A549 (cell line): ENCODE results near the gene TNPO3. TPM values are rescaled to one million over a fixed set of nuclear protein-coding genes. Genes with fewer than 3 reads are reported as not detected.
A peak's percentile ranks its signal among the peaks of the same experiment; 100 is the strongest.

Source experiments
- ATAC-seq, 2 experiments: fragments of 200-7000 bp in 1 of 2; fragments of >200 bp in 1 of 2; cut with Nextera tagmentation in 1 of 2; cut with Tn5 transposase in 1 of 2; 3 replicates each; pipeline versions ENCODE4 v1.8.0 to v1.9.1; 2018 to 2020; ENCODE audit warnings: mild to moderate bottlenecking in 1 of 2, moderate library complexity in 1 of 2
- CTCF ChIA-PET: fragments of 300-600 bp; sonication (Branson Sonifier 250); formaldehyde crosslinking; extraction: SDS; loops from one replicate; lab custom pipeline; 2021; ENCODE audit warnings: antibody characterized with exemption, inconsistent platforms; lab: Yijun Ruan, JAX
- POLR2A ChIA-PET: fragments of 350-600 bp; formaldehyde crosslinking; extraction: SDS; loops from one replicate; lab custom pipeline; 2021; ENCODE audit warnings: antibody characterized with exemption, inconsistent platforms; lab: Yijun Ruan, JAX
- DNase-seq, 2 experiments: peaks; one replicate each; pipeline versions ENCODE4 v3.0.0 to v3.0.0-alpha.2; 2011 to 2016; ENCODE audit warnings: low read depth in 1 of 2, low spot score in 1 of 2
- FAIRE-seq: peaks from 2 replicates; lab custom pipeline; 2011; peaks lifted over from hg19 to GRCh38; lab: Jason Lieb, UNC
- H3K27ac ChIP-seq, 2 experiments: fragments of >200 bp; sonication (Bioruptor Twin); formaldehyde crosslinking; 3 replicates each; pipeline ENCODE4 v1.5.1; 2016 to 2017
- H3K4me1 ChIP-seq: fragments of >200 bp; sonication (Bioruptor Twin); formaldehyde crosslinking; 3 replicates; pipeline ENCODE4 v1.6.1; 2016
- H3K4me2 ChIP-seq: fragments of >200 bp; sonication (Bioruptor Twin); formaldehyde crosslinking; 3 replicates; pipeline ENCODE4 v1.6.1; 2016
- H3K4me3 ChIP-seq: fragments of >200 bp; sonication (Bioruptor Twin); formaldehyde crosslinking; 3 replicates; pipeline ENCODE4 v1.5.1; 2016
- H3K9me3 ChIP-seq: fragments of >200 bp; sonication (Bioruptor Twin); formaldehyde crosslinking; 3 replicates; pipeline ENCODE4 v1.6.1; 2016
- CBX2 ChIP-seq: fragments of 200-600 bp; sonication (generic); IDR thresholded peaks from 2 replicates; pipeline ENCODE4 v1.6.1; 2016; ENCODE audit warnings: low read depth, mild to moderate bottlenecking, borderline replicate concordance
- CEBPB ChIP-seq, 2 experiments: fragments of >200 bp in 1 of 2; sonication (Bioruptor Twin) in 1 of 2; formaldehyde crosslinking in 1 of 2; IDR thresholded peaks; 2 replicates each; pipeline ENCODE4 v1.6.1; 2012 to 2016
- CHD4 ChIP-seq: fragments of 200-600 bp; sonication (generic); IDR thresholded peaks from 2 replicates; pipeline ENCODE4 v1.6.1; 2016; ENCODE audit warnings: antibody characterized with exemption, mild to moderate bottlenecking, borderline replicate concordance
- CTCF ChIP-seq: fragments of >200 bp; sonication (Bioruptor Twin); formaldehyde crosslinking; IDR thresholded peaks from 3 replicates; pipeline ENCODE4 v1.5.1; 2016
- EHF ChIP-seq: fragments of 250-450 bp; sonication (Bioruptor Pico); IDR thresholded peaks from 2 replicates; pipeline ENCODE4 v1.5.0; 2020; ENCODE audit warnings: mild to moderate bottlenecking
- FOSL2 ChIP-seq, 2 experiments: fragments of 450-650 bp in 1 of 2; fragments of >200 bp in 1 of 2; sonication (Bioruptor Twin) in 1 of 2; formaldehyde crosslinking; IDR thresholded peaks; 2 replicates each; pipeline versions ENCODE4 v1.5.0 to v1.6.1; 2016 to 2020; ENCODE audit warnings: mild to moderate bottlenecking in 1 of 2, moderate library complexity in 1 of 2
- HOXA7 ChIP-seq: fragments of 250-450 bp; sonication (Bioruptor Pico); IDR thresholded peaks from 2 replicates; pipeline ENCODE4 v1.5.0; 2020; ENCODE audit warnings: mild to moderate bottlenecking, moderate library complexity
- JUN ChIP-seq, 2 experiments: fragments of >200 bp; sonication (Bioruptor Twin); formaldehyde crosslinking; IDR thresholded peaks; 2 replicates in 1 of 2; 3 replicates in 1 of 2; pipeline ENCODE4 v1.6.1; 2016 to 2017
- KDM5A ChIP-seq: fragments of 200-600 bp; sonication (generic); IDR thresholded peaks from 2 replicates; pipeline ENCODE4 v1.6.1; 2016; ENCODE audit warnings: antibody characterized with exemption, mild to moderate bottlenecking
- MAFK ChIP-seq: fragments of 450-650 bp; IDR thresholded peaks from 2 replicates; pipeline ENCODE4 v1.6.1; 2014; ENCODE audit not compliant: partially characterized antibody
- MAX ChIP-seq: IDR thresholded peaks from 2 replicates; pipeline ENCODE4 v1.6.1; 2012
- MYC ChIP-seq: IDR thresholded peaks from 2 replicates; pipeline ENCODE4 v1.6.1; 2012; ENCODE audit warnings: mild to moderate bottlenecking, inconsistent platforms, low read length, improper control_type of control experiment, borderline replicate concordance
- NFE2L2 ChIP-seq: fragments of 150-350 bp; conservative IDR thresholded peaks from 2 replicates; pipeline ENCODE4 v1.6.1; 2014; ENCODE audit warnings: low read length
- NPAS2 ChIP-seq: fragments of 250-450 bp; sonication (Bioruptor Pico); IDR thresholded peaks from 2 replicates; pipeline ENCODE4 v1.8.0; 2022; ENCODE audit warnings: mild to moderate bottlenecking, moderate library complexity, borderline replicate concordance
- RAD21 ChIP-seq, 2 experiments: fragments of >200 bp in 1 of 2; sonication (Bioruptor Twin) in 1 of 2; formaldehyde crosslinking in 1 of 2; IDR thresholded peaks in 1 of 2; conservative IDR thresholded peaks in 1 of 2; 2 replicates in 1 of 2; 3 replicates in 1 of 2; pipeline ENCODE4 v1.6.1; 2012 to 2018; ENCODE audit warnings: inconsistent platforms in 1 of 2
- RARB ChIP-seq: fragments of 250-450 bp; sonication (Bioruptor Pico); IDR thresholded peaks from 2 replicates; pipeline ENCODE4 v1.8.0; 2021; ENCODE audit warnings: mild to moderate bottlenecking, moderate library complexity
- RNF2 ChIP-seq: fragments of 200-600 bp; sonication (generic); IDR thresholded peaks from 2 replicates; pipeline ENCODE4 v1.6.1; 2016; ENCODE audit warnings: low read depth, mild to moderate bottlenecking, antibody characterized with exemption, moderate library complexity, borderline replicate concordance
- SMC3 ChIP-seq: fragments of >200 bp; sonication (Bioruptor Twin); formaldehyde crosslinking; IDR thresholded peaks from 3 replicates; pipeline ENCODE4 v1.6.1; 2018; ENCODE audit warnings: inconsistent platforms
- SREBF2 ChIP-seq: fragments of 450-650 bp; IDR thresholded peaks from 2 replicates; pipeline ENCODE4 v1.6.1; 2014; ENCODE audit warnings: mild to moderate bottlenecking, moderate library complexity
- WGBS: methylation state at CpG from one replicate; pipeline ENCODE4 v1.1.6; 2017; ENCODE audit errors: missing lambda C conversion rate; 5-methylcytosine and 5-hydroxymethylcytosine counted together
- polyA plus RNA-seq, 4 experiments: library from polyadenylated mRNA; depleted of rRNA in 3 of 4; stranded (reverse); fragments of >200 nt; fragmentation: RNase III in 1 of 4; extraction: RNeasy Plus Mini Kit Qiagen cat#74134 plus additional on column Dnase treatment in 1 of 4; gene quantifications; 2 replicates in 3 of 4; 3 replicates in 1 of 4; pipeline ENCODE4 v1.2.3, GENCODE V29; 2011 to 2017
- TF ChIP-seq, protein P1 (sequence below): fragments of 250-450 bp; sonication (Bioruptor Pico); IDR thresholded peaks from 2 replicates; pipeline ENCODE4 v1.5.0; 2021; ENCODE audit warnings: mild to moderate bottlenecking, moderate library complexity, borderline replicate concordance
- TF ChIP-seq, protein P2 (sequence below): fragments of 450-650 bp; IDR thresholded peaks from 2 replicates; pipeline ENCODE4 v1.6.1; 2014; ENCODE audit warnings: antibody characterized with exemption
- TF ChIP-seq, protein P3 (sequence below): fragments of 150-350 bp; IDR thresholded peaks from 2 replicates; pipeline ENCODE4 v1.6.1; 2014; ENCODE audit warnings: low read depth, mild to moderate bottlenecking, low read length

The TNPO3 gene
- polyA plus RNA-seq, 2 of the 4 experiments (the other 2 are of a cell fraction), result 43.2 to 66.9 TPM

GRCh38 chr7:129091484-129092002, 36.6 kb upstream of the TNPO3 start:
- Histone ChIP-seq H3K4me2 (peak overlapping the region; percentile 43; the same call in 2 of the 3 replicates), H3K27ac (no peak overlapping the region), H3K9me3 (no peaks in the 10 kb centered on the region), H3K4me3 (no peak overlapping the region), H3K4me1 (no peaks in the 10 kb centered on the region)
- peak; percentile 84 for TF ChIP-seq SMC3
- no peak for TF ChIP-seq CBX2
- TF ChIP-seq MAFK, result peak; percentile 17
- TF ChIP-seq, protein P1, sequence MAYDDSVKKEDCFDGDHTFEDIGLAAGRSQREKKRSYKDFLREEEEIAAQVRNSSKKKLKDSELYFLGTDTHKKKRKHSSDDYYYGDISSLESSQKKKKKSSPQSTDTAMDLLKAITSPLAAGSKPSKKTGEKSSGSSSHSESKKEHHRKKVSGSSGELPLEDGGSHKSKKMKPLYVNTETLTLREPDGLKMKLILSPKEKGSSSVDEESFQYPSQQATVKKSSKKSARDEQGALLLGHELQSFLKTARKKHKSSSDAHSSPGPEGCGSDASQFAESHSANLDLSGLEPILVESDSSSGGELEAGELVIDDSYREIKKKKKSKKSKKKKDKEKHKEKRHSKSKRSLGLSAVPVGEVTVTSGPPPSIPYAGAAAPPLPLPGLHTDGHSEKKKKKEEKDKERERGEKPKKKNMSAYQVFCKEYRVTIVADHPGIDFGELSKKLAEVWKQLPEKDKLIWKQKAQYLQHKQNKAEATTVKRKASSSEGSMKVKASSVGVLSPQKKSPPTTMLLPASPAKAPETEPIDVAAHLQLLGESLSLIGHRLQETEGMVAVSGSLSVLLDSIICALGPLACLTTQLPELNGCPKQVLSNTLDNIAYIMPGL (CRISPR knock-in tag), result no peak
- no peak for TF ChIP-seq KDM5A
- TF ChIP-seq CTCF, result peak; percentile 96
- TF ChIP-seq, protein P2, sequence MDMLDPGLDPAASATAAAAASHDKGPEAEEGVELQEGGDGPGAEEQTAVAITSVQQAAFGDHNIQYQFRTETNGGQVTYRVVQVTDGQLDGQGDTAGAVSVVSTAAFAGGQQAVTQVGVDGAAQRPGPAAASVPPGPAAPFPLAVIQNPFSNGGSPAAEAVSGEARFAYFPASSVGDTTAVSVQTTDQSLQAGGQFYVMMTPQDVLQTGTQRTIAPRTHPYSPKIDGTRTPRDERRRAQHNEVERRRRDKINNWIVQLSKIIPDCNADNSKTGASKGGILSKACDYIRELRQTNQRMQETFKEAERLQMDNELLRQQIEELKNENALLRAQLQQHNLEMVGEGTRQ, result no peak
- TF ChIP-seq RAD21 (conservative IDR thresholded peaks at IDR 0.05 in 1 of 2, IDR thresholded peaks at IDR 0.05 in 1 of 2), result peak; percentile 95 to 96
- no peak for TF ChIP-seq MYC
- TF ChIP-seq RNF2, result no peak
- ATAC-seq, result peak; percentile 96 to 99
- peak; percentile 67 to 77 for DNase-seq
- FAIRE-seq, result no peak
- WGBS, result 6% methylated on average over 9 of the region's 11 CpGs
- POLR2A ChIA-PET, result interaction anchor here (1.8 kb wide), 1 partner anchor 37 kb away, joined by 7 read pairs; the partner anchor contains the start of gene TNPO3
- CTCF ChIA-PET, result interaction anchor here (0.6 to 4.1 kb wide), 84 partner anchors 9 to 617 kb away, joined by 3 to 54 read pairs (median 4); partner anchors contain the start of genes ATP6V1F, KCP and TNPO3

- Histone ChIP-seq H3K9me3 (no peaks in the 10 kb centered on the region), H3K4me2 (no peak overlapping the region), H3K27ac (no peak overlapping the region), H3K4me1 (no peaks in the 10 kb centered on the region), H3K4me3 (no peak overlapping the region)
- CTCF ChIA-PET, result interaction anchor here (0.6 to 4.1 kb wide), 28 partner anchors 7 to 410 kb away, joined by 3 to 54 read pairs (median 4); partner anchors contain the start of gene KCP
- ATAC-seq, result no peak
- no peak for FAIRE-seq
- POLR2A ChIA-PET, result interaction anchor here (1.8 kb wide), 1 partner anchor 36 kb away, joined by 7 read pairs; the partner anchor contains the start of gene TNPO3
- WGBS, result 60% methylated on average over 5 of the region's 5 CpGs
- no peak for DNase-seq
- TF ChIP-seq NPAS2 (CRISPR knock-in tag) (no peak), MAX (no peak), EHF (CRISPR knock-in tag) (no peak), SREBF2 (no peak)
Measured at GRCh38 chr7:129090300-129090907, 35.5 kb upstream of the TNPO3 start.

DNA sequence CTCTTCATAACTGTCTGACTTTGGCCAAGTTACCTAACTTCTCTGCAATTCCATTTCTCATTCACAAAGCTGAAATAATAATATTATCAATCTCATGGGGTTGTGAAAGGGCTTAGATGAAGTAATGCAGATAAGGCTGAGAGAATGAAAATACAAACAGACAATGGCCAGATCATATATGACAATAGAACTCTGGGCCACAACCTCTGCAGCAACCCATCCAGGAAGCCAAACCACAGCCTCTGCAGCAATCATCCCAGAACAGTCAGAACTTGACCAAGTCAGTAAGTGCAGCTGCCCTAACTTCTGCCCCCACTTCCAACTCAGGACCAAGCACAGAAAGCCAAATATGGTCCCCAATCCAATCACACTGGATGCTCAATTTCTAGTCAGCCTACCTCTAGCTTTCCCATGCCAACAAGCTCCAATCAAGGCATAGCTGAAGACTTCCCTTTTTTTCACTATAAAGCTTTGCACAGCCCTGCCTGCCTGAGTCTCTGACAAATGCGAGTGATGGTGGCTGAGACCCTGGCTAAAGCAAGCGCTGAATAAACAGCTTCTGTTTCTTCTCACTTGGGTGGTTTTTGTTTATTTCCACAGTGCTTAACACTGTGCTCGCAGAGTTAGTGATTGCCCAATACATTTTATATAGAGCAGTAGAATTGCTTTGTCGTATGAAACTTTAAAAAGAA, 34.8 kb upstream of the TNPO3 start:
- no peak for FAIRE-seq
- POLR2A ChIA-PET, result no interaction called here
- Histone ChIP-seq H3K4me3 (no peak overlapping the region), H3K27ac (no peak overlapping the region), H3K9me3 (no peaks in the 10 kb centered on the region), H3K4me2 (no peak overlapping the region), H3K4me1 (no peaks in the 10 kb centered on the region)
- 47% methylated on average over 4 of the region's 4 CpGs for WGBS
- ATAC-seq, result no peak
- DNase-seq, result no peak
- TF ChIP-seq SMC3, result no peak
- no peak for TF ChIP-seq JUN (IDR thresholded peaks at IDR 0.05)
- TF ChIP-seq, protein P2, result no peak
- no peak for TF ChIP-seq RARB (CRISPR knock-in tag)
- TF ChIP-seq, protein P3, sequence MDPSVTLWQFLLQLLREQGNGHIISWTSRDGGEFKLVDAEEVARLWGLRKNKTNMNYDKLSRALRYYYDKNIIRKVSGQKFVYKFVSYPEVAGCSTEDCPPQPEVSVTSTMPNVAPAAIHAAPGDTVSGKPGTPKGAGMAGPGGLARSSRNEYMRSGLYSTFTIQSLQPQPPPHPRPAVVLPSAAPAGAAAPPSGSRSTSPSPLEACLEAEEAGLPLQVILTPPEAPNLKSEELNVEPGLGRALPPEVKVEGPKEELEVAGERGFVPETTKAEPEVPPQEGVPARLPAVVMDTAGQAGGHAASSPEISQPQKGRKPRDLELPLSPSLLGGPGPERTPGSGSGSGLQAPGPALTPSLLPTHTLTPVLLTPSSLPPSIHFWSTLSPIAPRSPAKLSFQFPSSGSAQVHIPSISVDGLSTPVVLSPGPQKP, result no peak
- no peak for TF ChIP-seq CEBPB (IDR thresholded peaks at IDR 0.05)
- no peak for TF ChIP-seq CHD4
- TF ChIP-seq NFE2L2, result no peak
- no peak for TF ChIP-seq HOXA7 (CRISPR knock-in tag)
- TF ChIP-seq FOSL2 (IDR thresholded peaks at IDR 0.05), result no peak
- TF ChIP-seq FOSL2 (CRISPR knock-in tag; IDR thresholded peaks at IDR 0.05), result no peak
- no peak for TF ChIP-seq KDM5A
- CTCF ChIA-PET, result interaction anchor here (0.6 to 4.1 kb wide), 14 partner anchors 9 to 213 kb away, joined by 3 to 54 read pairs (median 4); partner anchors contain the start of gene KCP
